ENCODE data around the gene MND1.
"Not testable (repeated sequence)": the region's sequence is repeated elsewhere in the genome, so short reads cannot be mapped to it uniquely, and the experiment has no call there.

MND1 gene

GRCh38 chr4:153447175-153447905 lies 102.9 kb downstream of the MND1 start (continued):
- TF ChIP-seq POU6F1 (CRISPR knock-in tag; IDR thresholded peaks at IDR 0.05; ENCODE audit: borderline replicate concordance, low read depth) (no peak), ZNF8 (CRISPR knock-in tag; IDR thresholded peaks at IDR 0.05) (no peak), ARNTL (CRISPR knock-in tag; IDR thresholded peaks at IDR 0.05; ENCODE audit: borderline replicate concordance, low read depth) (no peak)

DNA sequence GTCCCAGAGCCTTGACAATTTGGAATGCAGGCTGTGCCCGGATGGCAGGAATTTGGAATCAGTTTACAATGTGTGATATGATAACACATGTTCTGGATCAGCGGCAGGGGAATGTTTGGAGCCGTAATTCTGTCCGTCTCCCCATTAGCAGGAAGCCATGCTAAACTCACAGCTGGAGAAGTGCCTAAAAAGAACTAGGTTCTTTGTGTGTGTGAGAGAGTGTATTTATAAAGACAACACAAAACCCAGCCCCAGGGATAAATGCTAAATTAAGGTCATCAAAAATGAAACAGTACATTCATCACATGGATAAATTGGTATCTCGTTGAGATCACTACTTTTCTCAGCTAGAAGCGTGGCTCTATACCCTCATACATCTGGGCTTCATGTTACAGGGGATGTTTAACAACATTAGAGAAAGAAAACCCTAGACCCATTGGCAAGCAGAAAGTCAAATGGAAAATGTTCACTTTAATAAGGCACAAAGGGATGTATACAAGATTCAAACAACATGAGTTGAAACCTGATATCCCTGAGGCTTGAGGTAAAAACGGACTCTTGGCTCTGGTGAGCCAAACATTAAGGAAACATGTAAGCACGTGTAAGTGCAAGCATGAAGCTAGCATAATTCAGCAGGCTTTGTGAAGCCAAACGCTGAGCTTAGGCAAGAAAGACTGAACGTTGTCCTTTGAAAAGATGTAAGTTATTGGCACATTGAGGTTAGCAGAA lies 103.7 kb downstream of the MND1 start:
- TF ChIP-seq ZFP3 (CRISPR knock-in tag; IDR thresholded peaks at IDR 0.05) (peak; percentile 50; the same call in 1 of the 2 replicates), CSDC2 (CRISPR knock-in tag; IDR thresholded peaks at IDR 0.05) (no peak)
- ATAC-seq: peak; percentile 32; the same call in 1 of the 3 replicates

DNA sequence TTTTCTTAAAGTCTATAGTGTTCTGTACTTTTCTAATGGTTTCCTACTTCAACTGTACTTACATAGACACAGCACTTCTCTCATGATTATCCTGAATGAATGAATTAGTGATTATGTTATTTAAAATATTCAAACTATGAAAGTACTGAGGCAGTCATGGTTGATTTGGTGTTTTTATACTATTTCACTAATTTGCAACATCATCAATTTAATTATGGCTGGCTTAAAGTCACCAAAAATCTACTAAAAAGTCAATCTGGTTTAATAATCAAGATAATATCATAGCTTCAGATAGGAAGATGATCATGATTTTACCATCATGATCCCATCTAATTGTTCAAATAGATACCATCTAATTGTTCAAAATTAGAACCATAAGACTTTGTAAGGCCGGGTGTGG lies 104.8 kb downstream of the MND1 start:
- no peak for TF ChIP-seq RARB (CRISPR knock-in tag; IDR thresholded peaks at IDR 0.05)
- TF ChIP-seq ZNF565 (CRISPR knock-in tag; conservative IDR thresholded peaks at IDR 0.05; ENCODE audit: low read depth): no peak
- no peak for TF ChIP-seq ESRRG (CRISPR knock-in tag; IDR thresholded peaks at IDR 0.05)
- TF ChIP-seq PATZ1 (CRISPR knock-in tag; IDR thresholded peaks at IDR 0.05; ENCODE audit: borderline replicate concordance): no peak
- no peak for TF ChIP-seq ZFP3 (CRISPR knock-in tag; IDR thresholded peaks at IDR 0.05)
- TF ChIP-seq TSHZ2 (CRISPR knock-in tag; IDR thresholded peaks at IDR 0.05): no peak
- no peak for TF ChIP-seq GLIS3 (CRISPR knock-in tag; IDR thresholded peaks at IDR 0.05)
- no peak for ATAC-seq

DNA sequence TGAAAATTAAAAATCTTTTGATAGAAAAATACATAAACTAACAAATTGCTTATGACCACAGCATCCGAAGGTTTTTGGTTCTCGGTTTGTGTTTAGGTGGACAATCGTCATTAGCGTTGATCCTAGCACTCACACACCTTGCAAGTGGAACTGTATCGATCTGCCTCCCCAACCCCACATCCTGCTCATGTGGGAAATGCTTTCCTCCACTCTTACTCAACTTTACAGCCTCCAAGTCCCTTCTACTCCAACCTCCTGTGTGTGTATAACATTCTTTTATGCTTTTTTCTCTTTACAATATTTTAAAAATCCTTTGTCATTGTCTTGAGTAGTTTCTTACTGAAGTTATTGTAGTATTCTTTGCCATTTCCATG lies 106.0 kb downstream of the MND1 start:
- ATAC-seq: no peak
- no peak for TF ChIP-seq SNAI2 (CRISPR knock-in tag; IDR thresholded peaks at IDR 0.05)
- TF ChIP-seq PATZ1 (CRISPR knock-in tag; IDR thresholded peaks at IDR 0.05; ENCODE audit: borderline replicate concordance): no peak
- no peak for TF ChIP-seq ZFP30 (CRISPR knock-in tag; IDR thresholded peaks at IDR 0.05)
- TF ChIP-seq CSDC2 (CRISPR knock-in tag; IDR thresholded peaks at IDR 0.05): no peak
- no peak for TF ChIP-seq ZNF565 (CRISPR knock-in tag; conservative IDR thresholded peaks at IDR 0.05; ENCODE audit: low read depth)
- TF ChIP-seq TCF4 (CRISPR knock-in tag; IDR thresholded peaks at IDR 0.05; ENCODE audit: borderline replicate concordance): no peak
- no peak for TF ChIP-seq ARNTL (CRISPR knock-in tag; IDR thresholded peaks at IDR 0.05; ENCODE audit: borderline replicate concordance, low read depth)
- TF ChIP-seq ZFP3 (CRISPR knock-in tag; IDR thresholded peaks at IDR 0.05): no peak
- no peak for TF ChIP-seq TOX (CRISPR knock-in tag; IDR thresholded peaks at IDR 0.05; ENCODE audit: borderline replicate concordance)
- TF ChIP-seq GLIS3 (CRISPR knock-in tag; IDR thresholded peaks at IDR 0.05): no peak
- TF ChIP-seq CREB5 (CRISPR knock-in tag; IDR thresholded peaks at IDR 0.05; ENCODE audit: low read depth): no peak
- no peak for TF ChIP-seq PPARA (CRISPR knock-in tag; IDR thresholded peaks at IDR 0.05; ENCODE audit: borderline replicate concordance)
- TF ChIP-seq TSHZ2 (CRISPR knock-in tag; IDR thresholded peaks at IDR 0.05): no peak
- TF ChIP-seq ESRRG (CRISPR knock-in tag; IDR thresholded peaks at IDR 0.05): no peak

DNA sequence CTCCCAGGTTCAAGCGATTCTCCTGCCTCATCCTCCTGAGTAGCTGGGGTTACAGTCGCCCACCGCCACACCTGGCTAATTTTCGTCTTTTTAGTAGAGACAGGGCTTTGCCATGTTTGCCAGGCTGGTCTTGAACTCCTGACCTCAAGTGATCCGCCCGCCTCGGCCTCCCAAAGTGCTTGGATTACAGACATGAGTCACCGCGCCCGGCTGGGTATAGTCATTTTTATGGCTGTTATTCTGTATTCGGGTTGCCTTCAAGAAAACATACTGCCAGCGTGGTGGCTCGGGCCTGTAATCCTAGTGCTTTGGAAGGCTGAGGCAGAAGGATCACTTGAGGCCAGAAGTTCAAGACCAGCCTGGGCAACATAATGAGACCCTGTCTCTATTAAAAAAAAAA lies 106.7 kb downstream of the MND1 start:
- not testable (repeated sequence) for ATAC-seq
